K562 (cell line): ENCODE measurements around the gene PLXNB3. TPM values are rescaled to one million over a fixed set of nuclear protein-coding genes. Genes with fewer than 3 reads are reported as not detected.
A peak's percentile ranks its signal among the peaks of the same experiment; 100 is the strongest.

Experiments
- ATAC-seq: fragments of 200-7000 bp; cut with Tn5 transposase; 3 replicates; pipeline ENCODE4 v1.9.1; 2020; ENCODE audit warnings: moderate library complexity
- BruUV-seq: library from RNA; stranded (reverse); fragments of 400-500 nt; replicated peaks from 2 replicates; lab custom pipeline; 2021; lab: Mats Ljungman, UMichigan
- CTCF ChIA-PET: fragments of 300-600 bp; formaldehyde crosslinking; extraction: SDS; loops from one replicate; lab custom pipeline; 2021; ENCODE audit warnings: low intra/inter-chr PET ratio; lab: Yijun Ruan, JAX
- POLR2A ChIA-PET: fragments of 300-600, 350-650 bp; sonication (Branson Sonifier 250); formaldehyde crosslinking; extraction: SDS; loops from one replicate; lab custom pipeline; 2021; ENCODE audit warnings: antibody characterized with exemption, inconsistent platforms; lab: Yijun Ruan, JAX
- DNase-seq, 4 experiments: peaks; one replicate each; pipeline versions ENCODE4 v3.0.0 to v3.0.0-alpha.2; 2011 to 2018; ENCODE audit warnings: low spot score in 3 of 4, mixed read lengths in 3 of 4; ENCODE audit errors: extremely low read depth in 1 of 4
- FAIRE-seq: peaks from 2 replicates; lab custom pipeline; 2011; peaks lifted over from hg19 to GRCh38; lab: Jason Lieb, UNC
- H2AFZ ChIP-seq: 2 replicates; pipeline ENCODE4 v1.6.0; 2011; ENCODE audit warnings: low read depth, low read length, control low read depth, inconsistent platforms
- H3K27ac ChIP-seq: fragments of 200-600 bp; 3 replicates; pipeline ENCODE4 v1.8.0; 2011; ENCODE audit warnings: low read depth, mild to moderate bottlenecking, control low read depth, inconsistent platforms, low read length, moderate library complexity, mixed read lengths; ENCODE audit errors: extremely low read depth
- H3K27me3 ChIP-seq, 2 experiments: fragments of 300-600 bp in 1 of 2; 2 replicates in 1 of 2; 3 replicates in 1 of 2; pipeline versions ENCODE4 v1.6.0 to v1.8.0; 2011; ENCODE audit warnings: inconsistent platforms in 2 of 2, low read length in 2 of 2, mild to moderate bottlenecking in 1 of 2, mixed read lengths in 1 of 2, moderate library complexity in 1 of 2; ENCODE audit not compliant: control insufficient read depth in 2 of 2, insufficient read depth in 2 of 2
- H3K36me3 ChIP-seq: fragments of 300-600 bp; 3 replicates; pipeline ENCODE4 v1.8.0; 2011; ENCODE audit warnings: mild to moderate bottlenecking, low read length, inconsistent platforms; ENCODE audit not compliant: control insufficient read depth, insufficient read depth
- H3K4me1 ChIP-seq, 2 experiments: fragments of 200-600 bp in 1 of 2; replicated peaks in 1 of 2; 2 replicates in 1 of 2; 3 replicates in 1 of 2; pipeline versions ENCODE4 v1.5.1 to v1.8.0; 2011; ENCODE audit warnings: inconsistent platforms in 2 of 2, low read length in 2 of 2, mild to moderate bottlenecking in 1 of 2, mixed read lengths in 1 of 2, moderate library complexity in 1 of 2; ENCODE audit not compliant: control insufficient read depth in 2 of 2, insufficient read depth in 2 of 2
- H3K4me2 ChIP-seq: 2 replicates; pipeline ENCODE4 v1.6.1; 2011; ENCODE audit warnings: low read length, control low read depth, inconsistent platforms, mixed read lengths; ENCODE audit not compliant: insufficient read depth
- H3K4me3 ChIP-seq: fragments of 200-600 bp; sonication (generic), shearing (Covaris generic); 2 replicates; pipeline ENCODE4 v1.5.1; 2016; ENCODE audit warnings: control low read depth, inconsistent platforms
- H3K79me2 ChIP-seq: fragments of 200-600 bp; 3 replicates; pipeline ENCODE4 v1.8.0; 2011; ENCODE audit warnings: low read length, inconsistent platforms; ENCODE audit not compliant: control insufficient read depth, insufficient read depth
- H3K9ac ChIP-seq, 2 experiments: 2 replicates each; pipeline versions ENCODE4 v1.6.0 to v1.6.1; 2011; ENCODE audit warnings: low read depth in 2 of 2, low read length in 2 of 2, control low read depth in 1 of 2, inconsistent platforms in 1 of 2, mild to moderate bottlenecking in 1 of 2, mixed read lengths in 1 of 2; ENCODE audit not compliant: insufficient read depth in 1 of 2
- H3K9me1 ChIP-seq: one replicate; pipeline ENCODE4 v1.6.0; 2011; ENCODE audit warnings: inconsistent platforms, mild to moderate bottlenecking, low read length, moderate library complexity; ENCODE audit not compliant: control insufficient read depth, insufficient read depth
- H3K9me3 ChIP-seq: replicated peaks from 2 replicates; pipeline ENCODE4 v1.5.1; 2011; ENCODE audit warnings: low read depth, low read length, inconsistent platforms; ENCODE audit not compliant: control insufficient read depth, insufficient read depth
- H4K20me1 ChIP-seq: replicated peaks from 2 replicates; pipeline ENCODE4 v1.6.1; 2011; ENCODE audit warnings: low read length, inconsistent platforms, mixed read lengths; ENCODE audit not compliant: control insufficient read depth, insufficient read depth
- CTCF ChIP-seq, 3 experiments: IDR thresholded peaks in 2 of 3; conservative IDR thresholded peaks in 1 of 3; 2 replicates each; pipeline ENCODE4 v1.5.1; 2011 to 2012; ENCODE audit warnings: low read length in 3 of 3, mild to moderate bottlenecking in 3 of 3, control low read depth in 2 of 3, improper control_type of control experiment in 1 of 3, inconsistent platforms in 1 of 3, low read depth in 1 of 3, mixed read lengths in 1 of 3, moderate library complexity in 1 of 3; ENCODE audit not compliant: insufficient read depth in 2 of 3
- ZNF561 ChIP-seq: fragments of 450-650 bp; formaldehyde crosslinking; conservative IDR thresholded peaks from 2 replicates; pipeline ENCODE4 v1.4.0; 2020; ENCODE audit warnings: mild to moderate bottlenecking, moderate library complexity
- WGBS: fragments of 100-300 bp; shearing (Covaris generic); methylation state at CpG from one replicate; pipeline ENCODE4 v1.1.6; 2016; ENCODE audit warnings: low coverage, mixed read lengths; ENCODE audit not compliant: insufficient coverage; ENCODE audit errors: missing lambda C conversion rate; 5-methylcytosine and 5-hydroxymethylcytosine counted together
- in situ Hi-C: fragments of 300-500 bp; cut with MboI; formaldehyde crosslinking; loops from 4 replicates; pipeline ENCODE4 v1.15.0; 2018; ENCODE audit warnings: inconsistent platforms, mixed read lengths
- intact Hi-C: fragments of 100-400 bp; cut with micrococcal nuclease; formaldehyde crosslinking; loops from 2 replicates; pipeline ENCODE4 v1.14.2; 2022
- polyA plus RNA-seq, 8 experiments: library from polyadenylated mRNA; depleted of rRNA in 4 of 8; stranded (reverse) in 5 of 8; unstranded in 3 of 8; fragments of >200 nt; fragmentation: Nextera tagmentation in 2 of 8; fragmentation: Illumina TruSeq in 1 of 8; extraction: Ambion mirVana in 2 of 8; extraction: Trizol in 1 of 8; gene quantifications; 2 replicates each; pipeline versions ENCODE4 v1.2.1 to v1.2.3, GENCODE V29; 2011 to 2014; ENCODE audit warnings: inconsistent platforms in 1 of 8, missing spikeins in 1 of 8
- total RNA-seq, 7 experiments: library from RNA; depleted of rRNA in 6 of 7; stranded (reverse); fragments of >200 nt in 6 of 7; fragmentation: Illumina TruSeq in 2 of 7; extraction: Trizol in 2 of 7; gene quantifications; 2 replicates each; pipeline versions ENCODE4 v1.2.1 to v1.2.3, GENCODE V29; 2011 to 2021; ENCODE audit warnings: low replicate concordance in 1 of 7

PLXNB3 gene
- total and polyA plus RNA-seq, 9 of the 15 experiments (the other 6 are each of a cell fraction or from before 2014, with no cell fraction given) = 0.22 to 2.0 (median 1.4) TPM; not detected in 2

DNA sequence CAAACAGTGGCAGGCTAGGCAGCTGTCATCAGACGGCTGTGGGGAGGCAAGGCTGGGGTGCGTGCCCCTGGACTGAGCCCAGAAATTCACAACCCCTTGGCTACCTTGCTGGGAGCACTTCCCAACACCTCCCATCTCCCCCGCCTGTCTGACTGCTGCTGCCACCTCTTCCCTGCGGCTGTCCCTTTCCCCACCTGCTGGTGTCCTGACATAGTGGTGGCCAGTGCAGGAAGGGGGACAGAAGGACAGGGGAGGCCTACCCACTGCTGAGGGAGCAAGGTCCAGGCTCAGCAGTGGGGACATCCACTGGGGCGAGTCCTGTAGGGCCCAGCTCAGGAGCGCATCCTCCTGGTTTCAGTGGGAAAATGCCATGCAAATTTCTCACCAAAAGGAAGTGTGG is 36.0 kb upstream of the PLXNB3 start:
- H4K20me1 ChIP-seq = peaks cover 4% of the 10 kb centered on the region
- intact Hi-C loops = no loop called here
- peaks cover 30% of the 10 kb centered on the region for H3K79me2 ChIP-seq
- H3K9me3 ChIP-seq = 0 out of 2 replicates have a peak, but pooled peaks cover 2% of the 10 kb centered on the region
- TF ChIP-seq CTCF (IDR thresholded peaks at IDR 0.05 in 2 of 3, conservative IDR thresholded peaks at IDR 0.05 in 1 of 3; ENCODE audit: insufficient read depth in 2 of 3, low read depth in 1 of 3, low read length in 3 of 3) (0 out of 6 replicates have a peak, but pooled peaks of 2 of the 3 experiments have one; percentile 3 to 22), ZNF561 (CRISPR knock-in tag) (no peak)
- 79% methylated on average over 6 of the region's 6 CpGs for WGBS
- 0 out of 4 replicates have a peak overlapping the region, but pooled peaks of 1 of the 2 experiments have one; percentile 9 for H3K9ac ChIP-seq
- ChIA-PET POLR2A (interaction anchor here (0.6 kb wide), 1 partner anchor 54 kb away, joined by 3 read pairs; no protein-coding TSS in a partner anchor), CTCF (no interaction called here)
- no peak overlapping the region for H2AFZ ChIP-seq
- no peak for ATAC-seq
- H3K27ac ChIP-seq = no peak overlapping the region
- peaks cover 28 to 58% of the 10 kb centered on the region in 2 experiments for H3K4me1 ChIP-seq
- no peaks in the 10 kb centered on the region for H3K9me1 ChIP-seq
- DNase-seq = no peak
- no TSS peak for BruUV-seq
- no peaks in the 10 kb centered on the region for H3K27me3 ChIP-seq
- FAIRE-seq = no peak
- no peak overlapping the region for H3K4me2 ChIP-seq
- H3K4me3 ChIP-seq = no peak overlapping the region
- peaks cover 1% of the 10 kb centered on the region for H3K36me3 ChIP-seq
- in situ Hi-C loops = no loop called here
